Suprapubic skin (tissue), 3 donors: ENCODE measurements around the gene DTWD1.

Experiments
- CTCF ChIP-seq, 2 donors: fragments of 200-600 bp in 1 of 2; fragments of 450-650 bp in 1 of 2; sonication (generic) in 1 of 2; IDR thresholded peaks; one replicate each; pipeline ENCODE4 v1.5.1; 2016 to 2019; ENCODE audit warnings: antibody characterized with exemption in 2 of 2, mild to moderate bottlenecking in 1 of 2, moderate library complexity in 1 of 2
- POLR2A ChIP-seq, 2 donors: fragments of 450-650 bp; IDR thresholded peaks; one replicate each; pipeline ENCODE4 v1.6.1; 2017; ENCODE audit warnings: antibody characterized with exemption in 2 of 2, mild to moderate bottlenecking in 2 of 2, moderate library complexity in 2 of 2

- TF ChIP-seq CTCF (IDR thresholded peaks at IDR 0.05) (no peak), POLR2A (IDR thresholded peaks at IDR 0.05) (no peak)
Observed at GRCh38 chr15:49674370-49674769, 53.5 kb downstream of the DTWD1 start.
